PC-3 (cell line): ENCODE results near the gene GPR107. TPM values are rescaled to one million over a fixed set of nuclear protein-coding genes. Genes with fewer than 3 reads are reported as not detected.
A peak's percentile ranks its signal among the peaks of the same experiment; 100 is the strongest.
"Not testable (repeated sequence)": the region's sequence is repeated elsewhere in the genome, so short reads cannot be mapped to it uniquely, and the experiment has no call there.

Source experiments
- ATAC-seq: fragments of 200-7000 bp; cut with Tn5 transposase; 2 replicates; pipeline ENCODE4 v1.9.1; 2020; ENCODE audit warnings: mild to moderate bottlenecking, moderate library complexity
- BruUV-seq: library from RNA; stranded (reverse); fragments of 400-500 nt; replicated peaks from 2 replicates; lab custom pipeline; 2021; lab: Mats Ljungman, UMichigan
- CTCF ChIA-PET: fragments of 300-600 bp; sonication (Branson Sonifier 250); formaldehyde crosslinking; loops from one replicate; lab custom pipeline; 2022; ENCODE audit warnings: antibody characterized with exemption; lab: Charles Lee
- POLR2A ChIA-PET: fragments of 300-600 bp; sonication (Branson Sonifier 250); formaldehyde crosslinking; loops from one replicate; lab custom pipeline; 2022; ENCODE audit warnings: antibody characterized with exemption; ENCODE audit not compliant: unreplicated experiment; lab: Charles Lee
- DNase-seq: peaks from one replicate; pipeline ENCODE4 v3.0.0-alpha.2; 2015
- H2AFZ ChIP-seq: fragments of 300-600 bp; sonication (generic); 2 replicates; pipeline ENCODE4 v1.6.0; 2016; ENCODE audit warnings: antibody characterized with exemption, low read length
- H3F3A ChIP-seq: fragments of 300-600 bp; sonication (generic); one replicate; pipeline ENCODE4 v1.6.0; 2017; ENCODE audit warnings: antibody characterized with exemption, low read length, control low read depth, mild to moderate bottlenecking; ENCODE audit not compliant: unreplicated experiment
- H3K27ac ChIP-seq: fragments of 300-600 bp; sonication (generic); 2 replicates; pipeline ENCODE4 v1.5.1; 2016; ENCODE audit warnings: mild to moderate bottlenecking, low read length
- H3K27me3 ChIP-seq: fragments of 300-600 bp; sonication (generic); 2 replicates; pipeline ENCODE4 v1.6.1; 2016; ENCODE audit warnings: low read length, mixed read lengths
- H3K36me3 ChIP-seq: fragments of 300-600 bp; sonication (generic); 2 replicates; pipeline ENCODE4 v1.6.1; 2016; ENCODE audit warnings: low read depth, mixed run types, low read length, mixed read lengths
- H3K4me1 ChIP-seq: fragments of 300-600 bp; sonication (generic); 2 replicates; pipeline ENCODE4 v1.5.1; 2016; ENCODE audit warnings: low read length; ENCODE audit not compliant: insufficient read depth
- H3K4me2 ChIP-seq: fragments of 300-600 bp; sonication (generic); 2 replicates; pipeline ENCODE4 v1.6.0; 2016; ENCODE audit warnings: low read length
- H3K4me3 ChIP-seq: fragments of 300-600 bp; sonication (generic); 2 replicates; pipeline ENCODE4 v1.5.1; 2016; ENCODE audit warnings: mild to moderate bottlenecking, low read length, mixed read lengths
- H3K79me2 ChIP-seq: fragments of 300-600 bp; sonication (generic); 2 replicates; pipeline ENCODE4 v1.6.1; 2017; ENCODE audit warnings: low read length, mixed read lengths
- H3K9ac ChIP-seq: fragments of 300-600 bp; sonication (generic); 2 replicates; pipeline ENCODE4 v1.6.0; 2016; ENCODE audit warnings: mild to moderate bottlenecking, low read length
- H3K9me2 ChIP-seq: fragments of 300-600 bp; sonication (generic); replicated peaks from 2 replicates; pipeline ENCODE4 v1.6.1; 2016; ENCODE audit warnings: mixed run types, low read length, mixed read lengths
- H3K9me3 ChIP-seq: fragments of 300-600 bp; sonication (generic); 2 replicates; pipeline ENCODE4 v1.6.1; 2016; ENCODE audit warnings: low read length, mixed read lengths
- H4K20me1 ChIP-seq: fragments of 300-600 bp; sonication (generic); 2 replicates; pipeline ENCODE4 v1.6.1; 2016; ENCODE audit warnings: low read length, mixed read lengths
- CTCF ChIP-seq: fragments of 300-600 bp; sonication (generic); conservative IDR thresholded peaks from 2 replicates; pipeline ENCODE4 v1.5.1; 2017; ENCODE audit warnings: antibody characterized with exemption, low read depth, mild to moderate bottlenecking, low read length
- EZH2 ChIP-seq: fragments of 300-600 bp; sonication (generic); IDR thresholded peaks from one replicate; pipeline ENCODE4 v1.6.1; 2017; ENCODE audit warnings: antibody characterized with exemption, mild to moderate bottlenecking, low read length; ENCODE audit not compliant: unreplicated experiment
- EZH2phosphoT487 ChIP-seq: fragments of 300-600 bp; sonication (generic); IDR thresholded peaks from 2 replicates; pipeline ENCODE4 v1.6.1; 2018; ENCODE audit warnings: mild to moderate bottlenecking, antibody characterized with exemption, low read length, borderline replicate concordance
- intact Hi-C: fragments of 100-400 bp; cut with micrococcal nuclease; formaldehyde crosslinking; loops from 2 replicates; pipeline ENCODE4 v1.9.0; 2023
- total RNA-seq: library from RNA; depleted of rRNA; stranded (reverse); fragments of >200 nt; gene quantifications from 2 replicates; pipeline ENCODE4 v1.2.3, GENCODE V29; 2014

Gene GPR107
- total RNA-seq, 1 experiment from 2014 or later, result 11.4 TPM

- Histone ChIP-seq H3K9me2 (no peaks in the 10 kb centered on the region), H3K36me3 (0 out of 2 replicates have a peak, but pooled peaks cover 3% of the 10 kb centered on the region), H3K4me3 (no peak overlapping the region), H4K20me1 (no peaks in the 10 kb centered on the region), H3K4me1 (peaks cover 24% of the 10 kb centered on the region), H3K79me2 (peaks cover 85% of the 10 kb centered on the region), H3F3A (peaks cover 5% of the 10 kb centered on the region), H2AFZ (no peak overlapping the region), H3K9ac (no peak overlapping the region), H3K27me3 (no peaks in the 10 kb centered on the region), H3K9me3 (no peaks in the 10 kb centered on the region), H3K4me2 (no peak overlapping the region), H3K27ac (no peak overlapping the region)
- ATAC-seq (no peak), DNase-seq (no peak)
- intact Hi-C loops, result no loop called here
- POLR2A ChIA-PET, result no interaction called here
- CTCF ChIA-PET, result no interaction called here
- no peak for TF ChIP-seq EZH2
- no peak for TF ChIP-seq CTCF
- no TSS peak for BruUV-seq
These were observed 35.4 kb upstream of the GPR107 start for GRCh38 chr9:130018265-130018664.

- TF ChIP-seq EZH2, result no peak
- no peak for TF ChIP-seq CTCF
- no peak for TF ChIP-seq EZH2phosphoT487
- Histone ChIP-seq H3F3A (peaks cover 8% of the 10 kb centered on the region), H3K36me3 (0 out of 2 replicates have a peak, but pooled peaks cover 3% of the 10 kb centered on the region), H3K79me2 (peaks cover 76% of the 10 kb centered on the region), H3K4me3 (no peak overlapping the region), H3K4me2 (0 out of 2 replicates have a peak overlapping the region, but pooled peaks have one; percentile 24), H3K4me1 (peaks cover 44% of the 10 kb centered on the region), H2AFZ (no peak overlapping the region), H3K27ac (no peak overlapping the region), H4K20me1 (no peaks in the 10 kb centered on the region), H3K9me2 (no peaks in the 10 kb centered on the region), H3K9me3 (no peaks in the 10 kb centered on the region), H3K9ac (no peak overlapping the region), H3K27me3 (no peaks in the 10 kb centered on the region)
- ChIA-PET CTCF (no interaction called here), POLR2A (no interaction called here)
- BruUV-seq, result no TSS peak
- DNase-seq (no peak), ATAC-seq (no peak)
- intact Hi-C loops, result no loop called here
These were observed 33.1 kb upstream of the GPR107 start for GRCh38 chr9:130020618-130021017.

GRCh38 chr9:130021123-130021522 lies 32.6 kb upstream of the GPR107 start:
- H2AFZ ChIP-seq, result no peak overlapping the region
- no peaks in the 10 kb centered on the region for H3K9me2 ChIP-seq
- no peaks in the 10 kb centered on the region for H3K27me3 ChIP-seq
- TF ChIP-seq EZH2phosphoT487, result no peak
- TF ChIP-seq CTCF, result no peak
- no peak for TF ChIP-seq EZH2
- 0 out of 2 replicates have a peak overlapping the region, but pooled peaks have one; percentile 7 for H3K27ac ChIP-seq
- H4K20me1 ChIP-seq, result no peaks in the 10 kb centered on the region
- peak overlapping the region; percentile 24 for H3K4me2 ChIP-seq
- ATAC-seq (no peak), DNase-seq (peak; percentile 37)
- H3K4me1 ChIP-seq, result peaks cover 49% of the 10 kb centered on the region
- BruUV-seq, result no TSS peak
- H3K79me2 ChIP-seq, result peaks cover 76% of the 10 kb centered on the region
- H3K9me3 ChIP-seq, result no peaks in the 10 kb centered on the region
- peaks cover 8% of the 10 kb centered on the region for H3F3A ChIP-seq
- intact Hi-C loops, result no loop called here
- ChIA-PET POLR2A (no interaction called here), CTCF (interaction anchor here (0.7 kb wide), 1 partner anchor 53 kb away, joined by 5 read pairs; no protein-coding TSS in a partner anchor)
- no peak overlapping the region for H3K9ac ChIP-seq
- H3K4me3 ChIP-seq, result no peak overlapping the region
- 0 out of 2 replicates have a peak, but pooled peaks cover 1% of the 10 kb centered on the region for H3K36me3 ChIP-seq

- H3K4me2 ChIP-seq, BruUV-seq, H3K9ac ChIP-seq, H3K4me3 ChIP-seq, H3K27me3 ChIP-seq, H3K27ac ChIP-seq, ATAC-seq, H3K9me3 ChIP-seq, H3K9me2 ChIP-seq, H2AFZ ChIP-seq, POLR2A ChIA-PET, DNase-seq, CTCF ChIA-PET, H3K36me3 ChIP-seq, H3F3A ChIP-seq, H4K20me1 ChIP-seq: not testable (repeated sequence)
- Histone ChIP-seq H3K79me2 (peaks cover 76% of the 10 kb centered on the region), H3K4me1 (peaks cover 56% of the 10 kb centered on the region)
- intact Hi-C loops, result loop anchor here (2.0 kb wide), 1 partner anchor 15 kb away; no protein-coding TSS in a partner anchor
These were observed 31.9 kb upstream of the GPR107 start for GRCh38 chr9:130021842-130022241.
